ENCODE data around the gene FAM210A. TPM values are rescaled to one million over a fixed set of nuclear protein-coding genes. Genes with fewer than 3 reads are reported as not detected.

FAM210A gene
- total RNA-seq, 1 experiment from 2014 or later: 29.3 TPM

DNA sequence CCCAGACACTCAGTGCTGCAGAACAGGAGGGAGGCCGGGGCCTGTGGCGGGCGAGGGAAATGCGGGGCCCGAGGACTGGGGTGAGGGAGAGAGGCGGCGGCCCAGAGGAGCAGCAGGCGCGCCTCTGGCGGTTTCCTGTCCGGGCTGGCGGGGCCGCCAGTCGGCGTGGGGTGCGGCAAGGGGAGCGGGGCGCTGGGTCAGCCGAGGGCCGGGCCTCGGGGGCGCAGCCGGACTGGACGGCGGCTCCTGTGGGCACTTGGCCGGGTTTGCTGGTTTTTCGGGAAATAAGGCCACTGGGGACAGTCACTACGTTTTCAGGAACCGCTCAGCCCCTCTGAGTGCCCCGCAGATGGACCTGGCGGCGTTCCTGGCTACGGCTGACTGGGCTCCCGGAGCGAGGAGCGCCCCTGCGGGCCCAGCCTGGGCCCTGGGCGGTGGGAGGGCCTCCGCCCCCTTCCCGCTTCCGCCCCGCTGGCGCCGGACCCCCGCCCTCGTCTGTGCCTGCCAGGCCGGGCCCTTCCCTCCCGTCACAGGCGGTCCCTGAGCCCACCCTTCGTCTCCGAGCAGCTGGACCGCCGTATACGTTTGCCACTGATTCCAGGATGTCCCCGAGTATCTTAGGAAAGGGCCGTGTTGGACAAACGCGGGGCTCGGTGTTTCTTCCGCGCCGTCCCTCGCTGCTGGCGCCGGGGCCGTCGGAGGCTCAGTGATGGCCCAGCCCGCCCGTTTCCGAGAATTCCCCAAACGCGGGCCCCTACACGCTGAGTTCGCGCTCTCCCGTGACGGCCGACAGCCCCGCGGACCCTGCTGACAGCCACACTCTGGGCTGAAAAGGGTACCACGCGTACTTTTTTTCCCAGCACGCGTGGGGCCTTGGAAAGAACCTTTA lies 84.6 kb downstream of the FAM210A start:
- Histone ChIP-seq H3K4me2 (no peak overlapping the region), H3K36me3 (ENCODE audit: low read depth) (no peaks in the 10 kb centered on the region), H3K27me3 (ENCODE audit: insufficient read depth, low read depth) (peaks cover 26% of the 10 kb centered on the region), H3K27ac (no peak overlapping the region), H4K20me1 (ENCODE audit: insufficient read depth) (no peaks in the 10 kb centered on the region), H3F3A (ENCODE audit: insufficient read depth, low read depth) (no peaks in the 10 kb centered on the region), H3K79me2 (ENCODE audit: low read depth) (no peaks in the 10 kb centered on the region), H3K9me3 (ENCODE audit: insufficient read depth, low read depth) (no peaks in the 10 kb centered on the region), H2AFZ (no peak overlapping the region), H3K9me2 (ENCODE audit: insufficient read depth) (no peaks in the 10 kb centered on the region), H3K4me3 (no peak overlapping the region), H3K4me1 (replicated peaks; ENCODE audit: insufficient read depth) (no peaks in the 10 kb centered on the region)
- intact Hi-C loops (cut with micrococcal nuclease; ENCODE audit: unreplicated experiment): no loop called here
- CTCF ChIA-PET: no interaction called here
- no TSS peak for BruUV-seq (replicated peaks)
- POLR2A ChIA-PET (ENCODE audit: unreplicated experiment): no interaction called here
- DNase-seq: no peak
- TF ChIP-seq, protein P1, sequence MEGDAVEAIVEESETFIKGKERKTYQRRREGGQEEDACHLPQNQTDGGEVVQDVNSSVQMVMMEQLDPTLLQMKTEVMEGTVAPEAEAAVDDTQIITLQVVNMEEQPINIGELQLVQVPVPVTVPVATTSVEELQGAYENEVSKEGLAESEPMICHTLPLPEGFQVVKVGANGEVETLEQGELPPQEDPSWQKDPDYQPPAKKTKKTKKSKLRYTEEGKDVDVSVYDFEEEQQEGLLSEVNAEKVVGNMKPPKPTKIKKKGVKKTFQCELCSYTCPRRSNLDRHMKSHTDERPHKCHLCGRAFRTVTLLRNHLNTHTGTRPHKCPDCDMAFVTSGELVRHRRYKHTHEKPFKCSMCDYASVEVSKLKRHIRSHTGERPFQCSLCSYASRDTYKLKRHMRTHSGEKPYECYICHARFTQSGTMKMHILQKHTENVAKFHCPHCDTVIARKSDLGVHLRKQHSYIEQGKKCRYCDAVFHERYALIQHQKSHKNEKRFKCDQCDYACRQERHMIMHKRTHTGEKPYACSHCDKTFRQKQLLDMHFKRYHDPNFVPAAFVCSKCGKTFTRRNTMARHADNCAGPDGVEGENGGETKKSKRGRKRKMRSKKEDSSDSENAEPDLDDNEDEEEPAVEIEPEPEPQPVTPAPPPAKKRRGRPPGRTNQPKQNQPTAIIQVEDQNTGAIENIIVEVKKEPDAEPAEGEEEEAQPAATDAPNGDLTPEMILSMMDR (conservative IDR thresholded peaks at IDR 0.05): no peak
- TF ChIP-seq EZH2 (IDR thresholded peaks at IDR 0.05; ENCODE audit: low read depth): no peak

DNA sequence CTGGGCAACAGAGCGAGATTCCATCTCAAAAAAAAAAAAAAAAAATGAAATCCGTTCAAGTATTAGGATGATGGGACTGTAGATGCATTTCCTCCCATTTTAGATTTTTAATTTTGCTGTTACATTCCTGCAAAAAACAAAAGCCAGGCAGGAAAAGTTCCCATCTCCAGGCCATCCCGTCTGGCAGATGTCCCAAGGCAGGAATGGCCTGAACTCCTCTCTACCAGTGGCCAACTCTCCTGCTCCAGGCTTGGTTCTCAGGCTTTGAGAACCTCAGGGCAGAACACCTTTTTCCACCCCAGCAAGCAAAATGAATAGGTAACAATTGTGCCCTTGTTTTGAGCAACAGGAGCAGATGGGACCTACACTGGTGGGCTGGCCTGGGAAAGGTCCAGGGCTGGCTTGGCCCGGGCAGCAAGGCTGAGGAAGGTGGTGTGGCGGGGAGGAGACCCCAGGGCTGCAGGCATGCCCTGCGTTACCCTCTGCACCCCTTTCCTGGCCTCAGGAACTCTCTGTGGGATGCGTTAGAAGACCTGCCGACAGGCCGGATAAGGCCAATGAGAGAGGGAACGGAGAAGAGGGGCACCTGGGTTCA lies 86.0 kb downstream of the FAM210A start:
- no peak overlapping the region for H3K4me2 ChIP-seq
- BruUV-seq (replicated peaks): no TSS peak
- no peaks in the 10 kb centered on the region for H3K9me3 ChIP-seq (ENCODE audit: insufficient read depth, low read depth)
- no peaks in the 10 kb centered on the region for H3K36me3 ChIP-seq (ENCODE audit: low read depth)
- POLR2A ChIA-PET (ENCODE audit: unreplicated experiment): no interaction called here
- H3K4me3 ChIP-seq: no peak overlapping the region
- no peaks in the 10 kb centered on the region for H3K9me2 ChIP-seq (ENCODE audit: insufficient read depth)
- DNase-seq: no peak
- CTCF ChIA-PET: no interaction called here
- TF ChIP-seq EZH2 (IDR thresholded peaks at IDR 0.05; ENCODE audit: low read depth): no peak
- TF ChIP-seq, protein P1 (conservative IDR thresholded peaks at IDR 0.05): no peak
- no peaks in the 10 kb centered on the region for H3K4me1 ChIP-seq (replicated peaks; ENCODE audit: insufficient read depth)
- peaks cover 40% of the 10 kb centered on the region for H3K27me3 ChIP-seq (ENCODE audit: insufficient read depth, low read depth)
- H3K79me2 ChIP-seq (ENCODE audit: low read depth): no peaks in the 10 kb centered on the region
- H4K20me1 ChIP-seq (ENCODE audit: insufficient read depth): no peaks in the 10 kb centered on the region
- no peak overlapping the region for H2AFZ ChIP-seq
- no peaks in the 10 kb centered on the region for H3F3A ChIP-seq (ENCODE audit: insufficient read depth, low read depth)
- intact Hi-C loops (cut with micrococcal nuclease; ENCODE audit: unreplicated experiment): no loop called here
- no peak overlapping the region for H3K27ac ChIP-seq

DNA sequence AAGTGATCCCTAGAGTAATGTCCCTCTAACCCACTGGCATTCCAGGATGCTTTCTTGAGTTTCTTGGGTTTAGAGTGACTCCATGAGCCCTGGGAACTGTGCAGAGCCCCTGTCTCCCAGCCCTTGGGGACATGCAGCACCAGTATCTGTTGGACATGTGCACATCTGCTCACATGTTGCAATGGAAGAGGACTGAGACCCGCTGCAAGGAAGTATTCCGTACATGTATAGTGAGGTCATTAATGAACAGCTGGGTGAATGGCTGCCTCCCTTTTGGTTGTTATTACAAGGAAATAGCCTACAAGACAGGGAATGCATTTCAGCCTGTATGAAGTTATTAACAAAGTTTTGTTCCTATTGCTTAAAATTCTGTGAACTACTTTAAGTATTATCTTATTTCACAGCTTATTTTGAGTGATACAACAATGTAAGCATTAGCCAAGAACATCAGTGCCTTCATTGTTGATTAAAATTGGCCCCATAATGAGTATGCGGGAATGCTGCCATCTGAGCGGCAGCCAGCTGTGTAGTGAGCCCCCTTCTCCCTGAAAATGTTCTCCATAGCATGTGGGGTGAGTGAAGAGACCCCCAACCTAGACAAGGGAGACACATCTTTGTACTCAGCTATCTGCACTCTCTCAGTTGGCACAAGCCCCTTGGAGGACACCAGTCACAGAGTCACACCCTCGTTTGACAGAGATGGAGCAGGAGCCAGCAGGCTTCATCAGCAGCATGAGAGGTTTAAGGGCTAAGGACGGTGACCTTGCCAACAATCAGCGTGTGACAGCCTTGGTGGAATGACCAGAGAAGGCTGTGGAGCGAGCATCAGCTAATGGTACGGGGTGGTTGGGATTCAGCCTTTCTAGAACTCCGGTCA lies 87.4 kb downstream of the FAM210A start:
- TF ChIP-seq, protein P1 (conservative IDR thresholded peaks at IDR 0.05): no peak
- no peak for TF ChIP-seq EZH2 (IDR thresholded peaks at IDR 0.05; ENCODE audit: low read depth)
- peaks cover 54% of the 10 kb centered on the region for H3K27me3 ChIP-seq (ENCODE audit: insufficient read depth, low read depth)
- no peaks in the 10 kb centered on the region for H3K36me3 ChIP-seq (ENCODE audit: low read depth)
- DNase-seq: no peak
- POLR2A ChIA-PET (ENCODE audit: unreplicated experiment): no interaction called here
- BruUV-seq (replicated peaks): no TSS peak
- CTCF ChIA-PET: no interaction called here
- H3K4me2 ChIP-seq: no peak overlapping the region
- H3K4me1 ChIP-seq (replicated peaks; ENCODE audit: insufficient read depth): no peaks in the 10 kb centered on the region
- intact Hi-C loops (cut with micrococcal nuclease; ENCODE audit: unreplicated experiment): loop anchor here (10.0 kb wide), 1 partner anchor 474 kb away; no protein-coding TSS in a partner anchor
- no peaks in the 10 kb centered on the region for H4K20me1 ChIP-seq (ENCODE audit: insufficient read depth)
- no peaks in the 10 kb centered on the region for H3F3A ChIP-seq (ENCODE audit: insufficient read depth, low read depth)
- H2AFZ ChIP-seq: no peak overlapping the region
- H3K27ac ChIP-seq: no peak overlapping the region
- H3K9me2 ChIP-seq (ENCODE audit: insufficient read depth): no peaks in the 10 kb centered on the region
- no peak overlapping the region for H3K4me3 ChIP-seq
- no peaks in the 10 kb centered on the region for H3K9me3 ChIP-seq (ENCODE audit: insufficient read depth, low read depth)
- H3K79me2 ChIP-seq (ENCODE audit: low read depth): no peaks in the 10 kb centered on the region
